GM12878 (cell line): ENCODE data around the gene ADAMTS1.

Source experiments
- CHD1 ChIP-seq: IDR thresholded peaks from 2 replicates; pipeline ENCODE4 v1.6.1; 2012; ENCODE audit warnings: low read depth, low read length, improper control_type of control experiment
- CREB1 ChIP-seq: IDR thresholded peaks from 2 replicates; pipeline ENCODE4 v1.6.1; 2012; ENCODE audit warnings: low read depth, mild to moderate bottlenecking, inconsistent platforms
- CTCF ChIP-seq, 3 experiments: IDR thresholded peaks in 2 of 3; conservative IDR thresholded peaks in 1 of 3; 2 replicates each; pipeline ENCODE4 v1.5.1; 2011; ENCODE audit warnings: low read depth in 3 of 3, low read length in 3 of 3, mild to moderate bottlenecking in 3 of 3, control low read depth in 2 of 3, moderate library complexity in 2 of 3, inconsistent platforms in 1 of 3, mixed read lengths in 1 of 3; ENCODE audit not compliant: control insufficient read depth in 2 of 3, insufficient read depth in 1 of 3; ENCODE audit errors: extremely low read depth in 1 of 3
- FOXM1 ChIP-seq: IDR thresholded peaks from 2 replicates; pipeline ENCODE4 v1.6.1; 2012; ENCODE audit warnings: low read depth, mild to moderate bottlenecking, inconsistent platforms, low read length, moderate library complexity
- HSF1 ChIP-seq: fragments of 150-350 bp; IDR thresholded peaks from 2 replicates; pipeline ENCODE4 v1.6.1; 2014; ENCODE audit warnings: mild to moderate bottlenecking, low read depth, low read length
- POLR2A ChIP-seq: IDR thresholded peaks from 2 replicates; pipeline ENCODE4 v1.6.1; 2011; ENCODE audit warnings: low read depth, mild to moderate bottlenecking, low read length
- POLR2AphosphoS5 ChIP-seq: IDR thresholded peaks from 2 replicates; pipeline ENCODE4 v1.6.1; 2011; ENCODE audit warnings: mild to moderate bottlenecking, low read length, inconsistent platforms
- TCF7 ChIP-seq: IDR thresholded peaks from 2 replicates; pipeline ENCODE4 v1.6.1; 2014; ENCODE audit warnings: antibody characterized with exemption, borderline replicate concordance
- USF1 ChIP-seq: IDR thresholded peaks from 2 replicates; pipeline ENCODE4 v1.6.1; 2011; ENCODE audit warnings: borderline replicate concordance, low read depth, mild to moderate bottlenecking, moderate library complexity, mixed read lengths, low read length; ENCODE audit not compliant: insufficient read depth; ENCODE audit errors: extremely low read length
- ZNF274 ChIP-seq: IDR thresholded peaks from one replicate; pipeline ENCODE4 v1.8.0; 2011; ENCODE audit not compliant: insufficient read length, insufficient read depth
- ZNF384 ChIP-seq: IDR thresholded peaks from 2 replicates; pipeline ENCODE4 v1.6.1; 2012; ENCODE audit warnings: low read depth, mild to moderate bottlenecking, low read length, improper control_type of control experiment, borderline replicate concordance
- TF ChIP-seq, protein P1 (sequence below): IDR thresholded peaks from 2 replicates; pipeline ENCODE4 v1.6.1; 2012; ENCODE audit warnings: mild to moderate bottlenecking, low read depth, low read length

DNA sequence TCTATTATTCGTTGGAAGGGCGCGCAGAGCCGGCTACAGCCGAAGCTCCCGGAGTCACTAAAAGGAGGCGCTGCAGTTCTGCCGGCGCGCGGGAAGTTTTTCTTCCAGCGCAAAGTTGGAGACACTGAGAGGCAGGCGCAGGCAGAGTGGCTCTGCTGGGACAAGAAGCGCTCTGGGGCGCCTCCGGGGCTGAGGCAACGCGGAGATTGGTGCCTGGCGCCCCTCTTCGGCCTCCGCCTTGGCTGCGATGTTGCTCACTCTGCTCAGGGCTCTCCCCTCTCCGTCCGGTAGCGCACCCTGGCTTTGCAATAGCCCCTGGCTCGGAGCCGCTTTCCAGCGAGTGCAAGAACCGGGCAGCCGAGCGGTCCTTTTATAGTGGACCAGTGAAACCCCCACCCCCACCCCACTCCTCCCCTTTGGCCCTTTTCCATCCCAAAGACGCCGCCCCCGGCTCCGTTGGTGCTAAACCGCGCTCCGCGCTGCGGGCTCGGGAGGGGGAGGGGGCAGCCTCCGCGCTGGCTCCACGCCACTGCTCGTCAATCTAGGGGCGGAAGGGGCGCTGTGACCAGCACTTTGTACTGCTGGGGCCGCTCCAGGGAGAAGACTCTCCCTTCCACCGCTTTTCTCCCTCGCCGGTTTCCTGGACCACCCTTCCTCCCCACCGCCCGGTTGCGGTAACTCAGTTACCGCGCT lies at the start of gene ADAMTS1:
- TF ChIP-seq POLR2AphosphoS5, result no peak
- TF ChIP-seq CTCF (IDR thresholded peaks at IDR 0.05 in 2 of 3, conservative IDR thresholded peaks at IDR 0.05 in 1 of 3; ENCODE audit: control insufficient read depth in 2 of 3, extremely low read depth in 1 of 3, insufficient read depth in 1 of 3, low read depth in 3 of 3, low read length in 3 of 3), result no peak
- no peak for TF ChIP-seq POLR2A
- TF ChIP-seq CHD1, result no peak
- no peak for TF ChIP-seq ZNF274
- TF ChIP-seq, protein P1, sequence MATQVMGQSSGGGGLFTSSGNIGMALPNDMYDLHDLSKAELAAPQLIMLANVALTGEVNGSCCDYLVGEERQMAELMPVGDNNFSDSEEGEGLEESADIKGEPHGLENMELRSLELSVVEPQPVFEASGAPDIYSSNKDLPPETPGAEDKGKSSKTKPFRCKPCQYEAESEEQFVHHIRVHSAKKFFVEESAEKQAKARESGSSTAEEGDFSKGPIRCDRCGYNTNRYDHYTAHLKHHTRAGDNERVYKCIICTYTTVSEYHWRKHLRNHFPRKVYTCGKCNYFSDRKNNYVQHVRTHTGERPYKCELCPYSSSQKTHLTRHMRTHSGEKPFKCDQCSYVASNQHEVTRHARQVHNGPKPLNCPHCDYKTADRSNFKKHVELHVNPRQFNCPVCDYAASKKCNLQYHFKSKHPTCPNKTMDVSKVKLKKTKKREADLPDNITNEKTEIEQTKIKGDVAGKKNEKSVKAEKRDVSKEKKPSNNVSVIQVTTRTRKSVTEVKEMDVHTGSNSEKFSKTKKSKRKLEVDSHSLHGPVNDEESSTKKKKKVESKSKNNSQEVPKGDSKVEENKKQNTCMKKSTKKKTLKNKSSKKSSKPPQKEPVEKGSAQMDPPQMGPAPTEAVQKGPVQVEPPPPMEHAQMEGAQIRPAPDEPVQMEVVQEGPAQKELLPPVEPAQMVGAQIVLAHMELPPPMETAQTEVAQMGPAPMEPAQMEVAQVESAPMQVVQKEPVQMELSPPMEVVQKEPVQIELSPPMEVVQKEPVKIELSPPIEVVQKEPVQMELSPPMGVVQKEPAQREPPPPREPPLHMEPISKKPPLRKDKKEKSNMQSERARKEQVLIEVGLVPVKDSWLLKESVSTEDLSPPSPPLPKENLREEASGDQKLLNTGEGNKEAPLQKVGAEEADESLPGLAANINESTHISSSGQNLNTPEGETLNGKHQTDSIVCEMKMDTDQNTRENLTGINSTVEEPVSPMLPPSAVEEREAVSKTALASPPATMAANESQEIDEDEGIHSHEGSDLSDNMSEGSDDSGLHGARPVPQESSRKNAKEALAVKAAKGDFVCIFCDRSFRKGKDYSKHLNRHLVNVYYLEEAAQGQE, result no peak
- no peak for TF ChIP-seq ZNF384
- no peak for TF ChIP-seq FOXM1
- no peak for TF ChIP-seq TCF7
- no peak for TF ChIP-seq USF1
- TF ChIP-seq HSF1, result no peak
- no peak for TF ChIP-seq CREB1
